ENCODE results near the gene CDK12. TPM values are rescaled to one million over a fixed set of nuclear protein-coding genes. Genes with fewer than 3 reads are reported as not detected.

The CDK12 gene
- total and polyA plus RNA-seq, 4 donors: 7.5 to 30.3 (median 15.0) TPM

DNA sequence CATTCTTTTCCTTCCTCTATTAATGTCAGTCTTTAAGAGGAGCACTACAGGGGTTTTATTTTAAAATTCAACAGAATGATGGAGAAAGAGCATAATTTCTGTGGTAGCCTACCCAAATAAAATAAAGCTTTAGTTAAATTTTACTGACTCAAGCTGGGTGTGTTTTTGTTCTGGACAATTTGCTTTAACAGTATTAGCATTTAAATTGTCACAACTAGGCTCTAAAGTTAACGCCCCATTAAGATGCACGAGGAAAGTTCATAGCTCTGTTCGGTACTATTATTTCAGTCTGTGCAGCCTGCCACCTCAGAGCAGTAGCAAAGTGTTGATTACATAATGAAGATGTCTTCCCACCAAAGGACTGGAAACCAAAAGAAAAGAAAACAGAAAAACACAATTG lies 52.0 kb downstream of the CDK12 start:
- WGBS: 91% methylated on average over 3 of the region's 3 CpGs
- H3K36me3 ChIP-seq (ENCODE audit: control insufficient read depth in 4 of 4, insufficient read depth in 3 of 4, low read depth in 1 of 4, low read length in 3 of 4): peaks cover 13 to 73% (median 56%) of the 10 kb centered on the region in 4 donors
- no peak for DNase-seq (ENCODE audit: low spot score)
- H3K9me3 ChIP-seq (ENCODE audit: control insufficient read depth in 4 of 4, low read length in 3 of 4): no peaks in the 10 kb centered on the region
- no peak overlapping the region for H3K4me3 ChIP-seq (ENCODE audit: low read depth in 1 of 3, low read length in 3 of 3)
- H3K27ac ChIP-seq (ENCODE audit: low read depth in 1 of 2, low read length in 2 of 2): no peak overlapping the region
- no peak overlapping the region for H3K9ac ChIP-seq (ENCODE audit: low read depth in 1 of 2, low read length in 2 of 2)
- H3K27me3 ChIP-seq (ENCODE audit: control insufficient read depth in 4 of 4, insufficient read depth in 4 of 4, low read length in 3 of 4): no peaks in the 10 kb centered on the region
- TF ChIP-seq, protein P1, sequence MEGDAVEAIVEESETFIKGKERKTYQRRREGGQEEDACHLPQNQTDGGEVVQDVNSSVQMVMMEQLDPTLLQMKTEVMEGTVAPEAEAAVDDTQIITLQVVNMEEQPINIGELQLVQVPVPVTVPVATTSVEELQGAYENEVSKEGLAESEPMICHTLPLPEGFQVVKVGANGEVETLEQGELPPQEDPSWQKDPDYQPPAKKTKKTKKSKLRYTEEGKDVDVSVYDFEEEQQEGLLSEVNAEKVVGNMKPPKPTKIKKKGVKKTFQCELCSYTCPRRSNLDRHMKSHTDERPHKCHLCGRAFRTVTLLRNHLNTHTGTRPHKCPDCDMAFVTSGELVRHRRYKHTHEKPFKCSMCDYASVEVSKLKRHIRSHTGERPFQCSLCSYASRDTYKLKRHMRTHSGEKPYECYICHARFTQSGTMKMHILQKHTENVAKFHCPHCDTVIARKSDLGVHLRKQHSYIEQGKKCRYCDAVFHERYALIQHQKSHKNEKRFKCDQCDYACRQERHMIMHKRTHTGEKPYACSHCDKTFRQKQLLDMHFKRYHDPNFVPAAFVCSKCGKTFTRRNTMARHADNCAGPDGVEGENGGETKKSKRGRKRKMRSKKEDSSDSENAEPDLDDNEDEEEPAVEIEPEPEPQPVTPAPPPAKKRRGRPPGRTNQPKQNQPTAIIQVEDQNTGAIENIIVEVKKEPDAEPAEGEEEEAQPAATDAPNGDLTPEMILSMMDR (IDR thresholded peaks at IDR 0.05; ENCODE audit: low read depth, low read length, missing input control): no peak
- TF ChIP-seq RXRA (IDR thresholded peaks at IDR 0.05) (no peak), JUND (IDR thresholded peaks at IDR 0.05) (no peak), FOXA2 (IDR thresholded peaks at IDR 0.05) (no peak), TAF1 (conservative IDR thresholded peaks at IDR 0.05) (no peak), NR2F2 (IDR thresholded peaks at IDR 0.05) (no peak), HNF4A (conservative IDR thresholded peaks at IDR 0.05) (no peak), EGR1 (IDR thresholded peaks at IDR 0.05; ENCODE audit: low read depth in 2 of 2) (no peak), RAD21 (IDR thresholded peaks at IDR 0.05) (no peak)
- TF ChIP-seq, protein P2, sequence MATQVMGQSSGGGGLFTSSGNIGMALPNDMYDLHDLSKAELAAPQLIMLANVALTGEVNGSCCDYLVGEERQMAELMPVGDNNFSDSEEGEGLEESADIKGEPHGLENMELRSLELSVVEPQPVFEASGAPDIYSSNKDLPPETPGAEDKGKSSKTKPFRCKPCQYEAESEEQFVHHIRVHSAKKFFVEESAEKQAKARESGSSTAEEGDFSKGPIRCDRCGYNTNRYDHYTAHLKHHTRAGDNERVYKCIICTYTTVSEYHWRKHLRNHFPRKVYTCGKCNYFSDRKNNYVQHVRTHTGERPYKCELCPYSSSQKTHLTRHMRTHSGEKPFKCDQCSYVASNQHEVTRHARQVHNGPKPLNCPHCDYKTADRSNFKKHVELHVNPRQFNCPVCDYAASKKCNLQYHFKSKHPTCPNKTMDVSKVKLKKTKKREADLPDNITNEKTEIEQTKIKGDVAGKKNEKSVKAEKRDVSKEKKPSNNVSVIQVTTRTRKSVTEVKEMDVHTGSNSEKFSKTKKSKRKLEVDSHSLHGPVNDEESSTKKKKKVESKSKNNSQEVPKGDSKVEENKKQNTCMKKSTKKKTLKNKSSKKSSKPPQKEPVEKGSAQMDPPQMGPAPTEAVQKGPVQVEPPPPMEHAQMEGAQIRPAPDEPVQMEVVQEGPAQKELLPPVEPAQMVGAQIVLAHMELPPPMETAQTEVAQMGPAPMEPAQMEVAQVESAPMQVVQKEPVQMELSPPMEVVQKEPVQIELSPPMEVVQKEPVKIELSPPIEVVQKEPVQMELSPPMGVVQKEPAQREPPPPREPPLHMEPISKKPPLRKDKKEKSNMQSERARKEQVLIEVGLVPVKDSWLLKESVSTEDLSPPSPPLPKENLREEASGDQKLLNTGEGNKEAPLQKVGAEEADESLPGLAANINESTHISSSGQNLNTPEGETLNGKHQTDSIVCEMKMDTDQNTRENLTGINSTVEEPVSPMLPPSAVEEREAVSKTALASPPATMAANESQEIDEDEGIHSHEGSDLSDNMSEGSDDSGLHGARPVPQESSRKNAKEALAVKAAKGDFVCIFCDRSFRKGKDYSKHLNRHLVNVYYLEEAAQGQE (IDR thresholded peaks at IDR 0.05): no peak
- TF ChIP-seq, protein P3, sequence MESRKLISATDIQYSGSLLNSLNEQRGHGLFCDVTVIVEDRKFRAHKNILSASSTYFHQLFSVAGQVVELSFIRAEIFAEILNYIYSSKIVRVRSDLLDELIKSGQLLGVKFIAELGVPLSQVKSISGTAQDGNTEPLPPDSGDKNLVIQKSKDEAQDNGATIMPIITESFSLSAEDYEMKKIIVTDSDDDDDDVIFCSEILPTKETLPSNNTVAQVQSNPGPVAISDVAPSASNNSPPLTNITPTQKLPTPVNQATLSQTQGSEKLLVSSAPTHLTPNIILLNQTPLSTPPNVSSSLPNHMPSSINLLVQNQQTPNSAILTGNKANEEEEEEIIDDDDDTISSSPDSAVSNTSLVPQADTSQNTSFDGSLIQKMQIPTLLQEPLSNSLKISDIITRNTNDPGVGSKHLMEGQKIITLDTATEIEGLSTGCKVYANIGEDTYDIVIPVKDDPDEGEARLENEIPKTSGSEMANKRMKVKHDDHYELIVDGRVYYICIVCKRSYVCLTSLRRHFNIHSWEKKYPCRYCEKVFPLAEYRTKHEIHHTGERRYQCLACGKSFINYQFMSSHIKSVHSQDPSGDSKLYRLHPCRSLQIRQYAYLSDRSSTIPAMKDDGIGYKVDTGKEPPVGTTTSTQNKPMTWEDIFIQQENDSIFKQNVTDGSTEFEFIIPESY (IDR thresholded peaks at IDR 0.05): no peak
- TF ChIP-seq, protein P4, sequence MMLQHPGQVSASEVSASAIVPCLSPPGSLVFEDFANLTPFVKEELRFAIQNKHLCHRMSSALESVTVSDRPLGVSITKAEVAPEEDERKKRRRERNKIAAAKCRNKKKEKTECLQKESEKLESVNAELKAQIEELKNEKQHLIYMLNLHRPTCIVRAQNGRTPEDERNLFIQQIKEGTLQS (IDR thresholded peaks at IDR 0.05): no peak
- TF ChIP-seq, protein P5, sequence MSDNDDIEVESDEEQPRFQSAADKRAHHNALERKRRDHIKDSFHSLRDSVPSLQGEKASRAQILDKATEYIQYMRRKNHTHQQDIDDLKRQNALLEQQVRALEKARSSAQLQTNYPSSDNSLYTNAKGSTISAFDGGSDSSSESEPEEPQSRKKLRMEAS (IDR thresholded peaks at IDR 0.05): no peak
- no peaks in the 10 kb centered on the region for H3K4me1 ChIP-seq (ENCODE audit: control insufficient read depth in 4 of 4, insufficient read depth in 4 of 4, low read length in 3 of 4)

DNA sequence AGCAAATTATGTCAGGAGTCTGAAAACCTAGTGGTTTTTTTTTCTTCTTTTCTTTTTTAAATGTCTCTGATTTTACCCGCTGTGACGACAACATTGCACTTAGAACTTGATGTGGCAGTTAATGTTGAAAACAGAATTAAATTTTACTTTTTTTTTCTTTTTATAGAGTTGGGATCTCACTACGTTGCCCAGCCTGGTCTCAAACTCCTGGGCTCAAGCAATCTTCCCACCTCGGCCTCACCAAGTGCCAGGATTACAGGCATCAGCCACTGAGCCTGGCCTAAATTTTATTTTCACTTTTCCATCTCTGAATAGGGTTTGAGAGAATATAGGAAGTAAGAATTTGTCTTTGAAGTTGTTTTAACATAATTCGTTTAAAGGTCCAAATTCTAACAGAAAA lies 52.6 kb downstream of the CDK12 start:
- Histone ChIP-seq H3K36me3 (ENCODE audit: control insufficient read depth in 4 of 4, insufficient read depth in 3 of 4, low read depth in 1 of 4, low read length in 3 of 4) (peaks cover 15 to 74% (median 60%) of the 10 kb centered on the region in 4 donors), H3K4me3 (ENCODE audit: low read depth in 1 of 3, low read length in 3 of 3) (no peak overlapping the region), H3K27ac (ENCODE audit: low read depth in 1 of 2, low read length in 2 of 2) (no peak overlapping the region), H3K27me3 (ENCODE audit: control insufficient read depth in 4 of 4, insufficient read depth in 4 of 4, low read length in 3 of 4) (no peaks in the 10 kb centered on the region), H3K9ac (ENCODE audit: low read depth in 1 of 2, low read length in 2 of 2) (no peak overlapping the region), H3K4me1 (ENCODE audit: control insufficient read depth in 4 of 4, insufficient read depth in 4 of 4, low read length in 3 of 4) (no peaks in the 10 kb centered on the region), H3K9me3 (ENCODE audit: control insufficient read depth in 4 of 4, low read length in 3 of 4) (no peaks in the 10 kb centered on the region)
- DNase-seq (ENCODE audit: low spot score): no peak
- WGBS: 92% methylated on average over 5 of the region's 5 CpGs
- no peak for TF ChIP-seq FOXA1 (IDR thresholded peaks at IDR 0.05)
- no peak for TF ChIP-seq RAD21 (IDR thresholded peaks at IDR 0.05)
- no peak for TF ChIP-seq FOXA2 (IDR thresholded peaks at IDR 0.05)
- TF ChIP-seq, protein P5 (IDR thresholded peaks at IDR 0.05): no peak
- TF ChIP-seq TAF1 (conservative IDR thresholded peaks at IDR 0.05): no peak
- TF ChIP-seq, protein P3 (IDR thresholded peaks at IDR 0.05): no peak
- TF ChIP-seq, protein P2 (IDR thresholded peaks at IDR 0.05): no peak
- TF ChIP-seq, protein P4 (IDR thresholded peaks at IDR 0.05): no peak
- TF ChIP-seq YY1 (IDR thresholded peaks at IDR 0.05): no peak
- TF ChIP-seq EGR1 (IDR thresholded peaks at IDR 0.05; ENCODE audit: low read depth in 2 of 2): no peak
- TF ChIP-seq SP1 (IDR thresholded peaks at IDR 0.05): no peak
- TF ChIP-seq RXRA (IDR thresholded peaks at IDR 0.05): no peak
- no peak for TF ChIP-seq GABPA (IDR thresholded peaks at IDR 0.05 in 1 of 2, conservative IDR thresholded peaks at IDR 0.05 in 1 of 2)

All from liver (tissue), 9 donors.